GM11168 (cell line): ENCODE results near the gene KDM7A.

Experiments used
- in situ Hi-C: fragments of 300-500 bp; cut with MboI; formaldehyde crosslinking; loops from one replicate; pipeline ENCODE4 v1.12.0; 2022; ENCODE audit warnings: low sequenced_read_pairs; ENCODE audit not compliant: unreplicated experiment

Gene KDM7A

DNA sequence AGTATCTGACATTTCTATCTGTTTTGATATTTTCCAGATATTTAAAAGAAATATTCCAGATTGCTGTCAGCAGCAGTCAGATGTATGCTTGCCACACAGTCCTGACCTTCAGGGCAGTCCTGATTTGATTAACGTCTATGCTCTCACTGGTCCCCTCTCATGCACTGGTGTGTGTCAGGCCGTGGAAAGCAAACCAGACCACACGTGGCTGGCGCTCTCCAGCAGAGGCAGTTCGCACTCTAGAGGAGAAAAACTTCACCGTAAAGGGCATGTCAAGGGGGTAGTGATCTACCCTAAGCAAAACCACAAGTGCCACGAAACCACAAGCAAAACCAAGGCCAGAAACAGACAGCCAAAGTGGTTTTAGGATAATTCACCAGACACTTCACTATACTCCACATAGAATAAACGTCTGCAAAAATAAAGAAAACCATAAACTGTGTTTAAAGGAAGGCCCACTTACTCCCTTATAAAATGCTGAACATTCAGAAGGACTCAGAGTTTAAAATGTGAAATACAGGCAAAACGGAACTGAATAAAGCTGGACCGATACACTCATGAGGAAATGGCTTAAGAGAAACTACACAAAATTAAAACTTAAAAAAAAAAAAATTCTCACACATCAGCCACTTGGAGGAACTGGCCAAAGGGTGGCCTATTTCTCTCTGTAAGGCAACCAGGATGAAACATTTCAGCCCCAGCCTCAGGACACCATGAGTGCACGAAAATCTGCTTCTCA lies 140.4 kb downstream of the KDM7A start:
- in situ Hi-C loops, result no loop called here

DNA sequence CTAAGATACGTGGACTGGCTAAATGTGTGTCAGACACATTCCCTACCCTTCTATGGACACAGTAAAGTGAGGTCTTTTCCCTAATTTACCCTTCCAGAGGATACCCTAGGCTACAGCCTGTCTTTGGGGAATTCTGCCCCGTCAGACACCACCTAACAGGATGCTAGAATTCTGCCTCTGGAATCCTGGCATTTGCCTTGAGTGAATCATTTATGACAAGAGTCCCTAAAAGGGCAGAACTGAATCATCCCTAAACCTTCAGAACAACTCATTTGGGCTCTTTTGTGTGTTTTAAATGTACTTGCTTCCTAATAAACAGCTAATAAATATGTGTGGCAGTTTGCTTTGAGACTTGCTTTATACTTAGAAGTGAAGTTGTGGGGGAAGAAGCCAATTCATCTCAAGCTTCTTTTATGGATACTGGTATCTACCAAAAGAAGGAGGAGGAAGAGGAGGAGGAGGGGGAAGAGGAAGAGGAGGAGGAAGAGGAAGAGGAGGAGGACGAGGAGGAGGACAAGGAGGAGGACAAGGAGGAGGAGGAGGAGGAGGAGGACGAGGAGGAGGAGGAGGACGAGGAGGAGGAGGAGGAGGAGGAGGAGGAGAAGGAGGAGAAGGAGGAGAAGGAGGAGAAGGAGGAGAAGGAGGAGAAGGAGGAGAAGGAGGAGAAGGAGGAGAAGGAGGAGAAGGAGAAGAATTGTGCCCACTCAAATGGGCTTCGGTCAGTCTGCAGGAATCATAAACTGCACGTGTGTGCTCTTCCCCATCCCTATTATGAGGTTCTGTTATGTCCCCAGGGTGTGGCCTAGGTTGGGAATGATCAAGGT lies 141.2 kb downstream of the KDM7A start:
- in situ Hi-C loops, result no loop called here
